HG03025 (cell line): ENCODE data around the gene PRKAG1.

Experiments used
- ATAC-seq: cut with Tn5 transposase; IDR thresholded peaks from one replicate; pipeline ENCODE4 v1.9.1; 2021; ENCODE audit warnings: mild to moderate bottlenecking, moderate library complexity; ENCODE audit not compliant: unreplicated experiment, low FRiP score

Gene PRKAG1

DNA sequence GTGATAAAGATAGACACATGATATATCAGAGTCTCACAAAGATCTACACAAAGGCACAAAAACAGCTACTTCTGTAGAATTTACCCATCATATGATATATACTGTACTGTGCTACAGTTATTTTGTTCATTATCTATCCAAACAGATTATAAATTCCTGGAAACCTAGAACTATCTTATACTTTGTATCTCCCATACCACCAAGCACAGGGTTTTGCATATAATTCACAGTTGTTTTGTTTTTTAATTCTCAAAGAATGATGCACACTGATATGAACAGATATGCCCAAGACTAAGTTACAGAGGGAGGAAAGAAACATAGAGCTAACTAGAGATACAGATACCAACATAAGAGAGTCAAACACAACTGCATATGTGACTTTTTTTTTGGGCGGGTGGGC, 3.4 kb downstream of the PRKAG1 start:
- ATAC-seq: no peak

GRCh38 chr12:49014547-49014946, 4.0 kb downstream of the PRKAG1 start:
- no peak for ATAC-seq

DNA sequence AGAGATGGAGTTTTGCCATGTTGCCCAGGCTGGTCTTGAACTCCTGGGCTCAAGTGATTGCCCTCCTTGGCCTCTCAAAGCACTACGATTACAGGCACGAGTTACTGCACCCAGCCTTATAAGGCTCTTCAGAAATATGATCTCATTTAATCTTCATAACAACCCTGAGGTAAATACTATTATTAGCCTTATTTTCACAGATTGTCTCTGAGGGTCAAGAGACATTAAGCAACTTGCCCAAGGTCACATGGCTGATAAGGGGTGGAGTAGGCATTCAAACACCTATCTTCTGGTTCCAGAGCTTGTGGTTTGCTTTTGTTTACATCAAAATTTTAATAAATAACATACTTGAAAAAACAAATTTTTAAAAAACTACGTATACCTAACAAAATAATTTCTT, 5.1 kb downstream of the PRKAG1 start:
- ATAC-seq: no peak

DNA sequence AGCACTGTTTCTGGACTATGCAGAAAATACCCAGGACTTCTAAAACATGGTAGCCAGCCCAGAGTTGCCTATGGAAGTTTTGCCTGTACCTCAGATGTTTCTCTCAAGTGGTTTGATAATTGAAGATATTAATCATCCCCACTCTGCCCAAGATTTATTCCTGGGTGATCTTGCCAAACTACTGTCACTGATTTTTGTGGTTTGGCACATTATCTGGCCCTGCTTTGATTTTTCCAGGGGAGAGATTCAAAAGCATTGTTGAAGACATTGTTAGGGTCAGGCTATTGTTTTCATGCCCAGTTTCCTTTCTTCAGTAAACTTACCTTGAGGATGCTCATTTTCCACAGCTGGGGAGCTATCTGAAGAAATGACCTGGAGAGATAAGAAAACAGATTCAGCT, 5.8 kb downstream of the PRKAG1 start:
- no peak for ATAC-seq

DNA sequence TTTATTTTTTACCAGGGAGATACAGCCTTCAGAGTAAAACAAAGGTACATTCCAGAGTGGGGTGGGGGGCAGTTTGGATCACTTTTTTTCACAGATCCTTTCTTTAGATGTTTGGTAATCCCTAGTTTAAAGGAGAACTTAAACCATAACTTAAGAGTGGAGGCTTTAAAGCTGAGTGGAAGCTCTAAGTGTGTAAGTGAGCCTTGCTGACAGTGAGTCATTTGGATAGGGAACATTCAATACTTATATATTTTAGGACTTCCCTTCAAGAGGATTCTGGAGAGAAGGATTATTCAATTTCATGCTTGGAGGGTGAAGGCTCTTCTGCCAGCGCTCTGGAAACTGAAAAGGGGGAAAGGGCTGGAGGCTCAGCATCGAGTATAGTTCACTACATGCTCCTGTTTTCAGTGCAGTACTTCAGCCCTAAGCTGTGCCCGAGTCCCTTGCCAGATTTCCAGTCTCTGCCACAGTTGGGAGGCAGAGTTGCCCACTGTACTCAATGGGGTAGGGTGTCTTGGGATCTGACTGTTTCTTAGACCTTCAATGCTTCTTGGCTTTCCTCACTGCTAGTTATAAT, 8.4 kb downstream of the PRKAG1 start:
- no peak for ATAC-seq

- no peak for ATAC-seq
Observed at GRCh38 chr12:49008943-49009342, 9.6 kb downstream of the PRKAG1 start.

DNA sequence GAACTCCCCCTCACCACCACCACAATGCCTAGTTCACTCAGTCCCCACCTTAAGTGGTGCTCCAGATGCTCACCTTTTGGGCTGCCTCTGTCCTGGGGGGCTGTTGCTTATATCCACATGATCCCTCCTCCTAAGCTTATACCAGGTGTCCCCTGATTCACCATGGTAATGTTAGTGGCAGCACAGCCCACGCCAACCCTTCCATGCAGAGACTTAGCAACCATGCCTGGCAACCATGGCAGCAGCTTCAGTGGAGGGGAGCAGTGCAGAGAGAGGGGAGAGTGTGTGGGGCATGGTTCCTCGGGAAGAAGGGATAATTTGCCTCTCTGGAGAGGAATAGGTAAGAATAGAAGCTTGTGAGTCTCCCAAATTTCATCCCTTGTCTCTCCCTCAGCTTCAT, 18.2 kb downstream of the PRKAG1 start:
- ATAC-seq: no peak

GRCh38 chr12:48999371-49000131, 19.0 kb downstream of the PRKAG1 start, which contains the start of gene DDN:
TSS of gene DDN (minus strand) at chr12:48999375. CDS start at chr12:48999287, 88 bp downstream.
- ATAC-seq: no peak

DNA sequence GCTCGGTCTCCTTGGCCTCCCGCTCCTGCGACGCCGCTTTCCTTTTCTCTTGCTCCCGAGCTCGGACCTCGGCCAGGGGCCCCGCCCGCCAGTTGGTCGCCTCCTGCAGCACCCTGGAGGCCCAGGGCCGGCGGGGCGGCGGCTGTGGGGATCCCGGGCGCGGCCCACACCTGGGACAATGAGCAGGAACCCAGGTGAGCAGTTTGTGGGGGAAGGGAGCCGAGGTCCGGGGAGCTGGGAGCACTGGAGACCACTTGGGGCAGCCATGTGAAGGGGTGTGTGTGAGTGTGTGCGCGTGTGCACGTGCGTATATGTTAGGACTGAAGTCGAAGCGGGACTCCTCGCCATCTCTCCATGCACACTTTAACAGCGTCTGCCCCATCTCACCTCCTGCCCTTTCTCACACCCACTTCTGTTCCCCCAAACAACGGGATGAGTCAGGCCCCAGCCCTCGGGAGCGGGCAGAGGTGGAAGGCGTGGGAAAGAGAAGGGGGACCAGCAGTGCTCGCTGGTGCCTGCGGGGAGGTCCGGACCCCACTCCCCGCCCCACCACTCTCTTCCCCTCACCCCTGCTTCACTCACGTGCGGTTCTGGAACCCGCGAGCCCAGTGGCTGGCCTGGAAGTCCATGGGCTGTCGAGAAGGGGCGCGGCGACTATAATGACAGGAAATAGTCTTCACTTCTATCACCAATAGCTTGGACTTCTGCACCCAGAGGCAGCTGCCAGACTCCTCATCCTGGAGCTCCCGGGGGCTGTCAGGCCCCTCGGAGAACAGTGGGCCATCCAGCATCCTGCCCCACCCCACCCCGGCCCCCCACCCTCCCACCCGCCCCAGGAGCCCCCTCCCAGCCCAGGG, 19.9 kb downstream of the PRKAG1 start:
- ATAC-seq: no peak

- no peak for ATAC-seq
Observed at GRCh38 chr12:48997719-48998496, 20.7 kb downstream of the PRKAG1 start.

GRCh38 chr12:48996794-48997718, 21.5 kb downstream of the PRKAG1 start:
- ATAC-seq: no peak

GRCh38 chr12:48995086-48995879, 23.3 kb downstream of the PRKAG1 start:
- ATAC-seq: no peak

- ATAC-seq: no peak
Observed at GRCh38 chr12:48994224-48995085, 24.1 kb downstream of the PRKAG1 start.

DNA sequence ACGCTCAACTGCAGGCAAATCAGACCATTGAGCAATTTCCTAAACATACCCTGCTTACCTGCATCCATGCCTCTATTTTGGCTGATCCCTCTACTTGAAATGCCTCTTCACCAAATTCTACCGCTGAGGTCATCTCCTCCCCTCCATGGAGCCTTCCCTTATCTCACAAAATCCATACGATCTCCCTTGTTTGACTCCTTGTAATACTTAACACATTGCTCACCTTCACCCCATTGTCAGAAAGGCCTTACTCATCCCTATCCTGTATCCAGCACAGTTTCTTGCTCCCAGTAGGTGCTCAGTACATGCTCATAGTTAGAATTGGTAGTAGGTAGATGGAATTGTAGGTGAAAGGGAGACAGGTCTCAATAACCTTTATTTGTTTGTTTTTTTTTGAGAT, 24.8 kb downstream of the PRKAG1 start:
- no peak for ATAC-seq

DNA sequence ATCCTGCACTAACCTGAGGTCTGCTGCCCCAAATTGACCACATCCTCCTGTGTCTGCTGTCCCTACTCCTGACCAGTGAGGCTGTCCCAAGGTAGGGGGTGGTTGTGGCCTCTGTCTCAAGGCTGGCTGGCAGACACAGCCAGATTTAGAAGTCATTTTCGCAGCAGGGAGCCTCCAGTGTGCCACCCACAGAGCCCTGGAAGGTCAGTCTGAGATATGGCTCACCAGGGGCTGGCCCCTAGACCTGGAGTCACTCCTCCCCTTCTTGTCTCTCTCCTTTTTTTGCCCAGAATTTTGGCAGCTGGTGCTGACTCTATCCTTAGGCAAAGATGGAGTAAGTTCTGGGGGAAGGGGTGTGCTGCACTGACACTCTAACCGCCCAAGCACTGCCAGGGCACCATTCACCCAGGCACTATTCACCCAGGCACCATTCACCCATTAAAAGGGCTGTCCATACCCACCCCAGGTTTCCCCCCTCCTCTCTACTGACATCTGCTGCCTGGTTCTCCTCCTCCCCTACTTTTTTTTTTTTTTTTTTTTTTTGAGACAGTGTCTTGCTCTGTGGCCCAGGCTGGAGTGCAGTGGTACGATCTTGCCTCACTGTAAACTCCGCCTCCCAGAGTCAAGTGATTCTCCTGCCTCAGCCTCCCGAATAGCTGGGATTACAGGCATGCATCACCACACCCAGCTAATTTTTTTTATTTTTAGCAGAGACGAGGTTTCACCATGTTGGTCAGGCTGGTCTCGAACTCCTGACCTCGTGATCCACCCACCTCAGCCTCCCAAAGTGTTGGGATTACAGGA, 27.1 kb downstream of the PRKAG1 start:
- ATAC-seq: no peak

DNA sequence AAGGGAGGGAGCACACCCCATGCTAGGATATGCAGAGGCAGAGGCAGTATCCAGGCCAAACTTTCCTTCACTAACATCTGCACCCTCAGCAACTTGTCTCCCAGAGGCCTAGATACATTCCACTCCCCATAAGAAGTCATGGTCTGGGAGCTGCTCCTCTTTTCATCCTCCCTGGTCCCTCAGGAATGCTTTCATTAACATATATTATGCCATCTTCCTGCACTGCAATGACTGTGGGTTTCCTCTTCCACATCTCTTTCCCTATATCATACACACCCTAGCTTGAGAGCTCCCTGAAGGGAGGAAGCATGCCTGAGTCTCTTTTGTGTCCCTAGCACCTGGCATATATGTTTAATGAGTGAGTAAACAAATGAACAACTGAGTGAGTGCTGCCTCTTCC, 28.0 kb downstream of the PRKAG1 start:
- ATAC-seq: no peak

GRCh38 chr12:48988030-48988649, 30.4 kb downstream of the PRKAG1 start:
- no peak for ATAC-seq
